Neural crest cell (in vitro differentiated cells): Measurements from ENCODE around the gene C3orf70. TPM values are rescaled to one million over a fixed set of nuclear protein-coding genes. Genes with fewer than 3 reads are reported as not detected.

Source experiments
- DNase-seq: peaks from one replicate; pipeline ENCODE4 v3.0.0; 2021; ENCODE audit warnings: low read depth, mixed read lengths, low spot score
- H3K27ac Mint-ChIP-seq: one replicate; pipeline ENCODE4 v1.8.0; 2021; ENCODE audit warnings: mild to moderate bottlenecking, mixed read lengths; ENCODE audit not compliant: unreplicated experiment
- H3K27me3 Mint-ChIP-seq: 2 replicates; pipeline ENCODE4 v1.8.0; 2021; ENCODE audit warnings: low read depth, mild to moderate bottlenecking, mixed read lengths
- H3K36me3 Mint-ChIP-seq: 2 replicates; pipeline ENCODE4 v1.8.0; 2021; ENCODE audit warnings: low read depth, mild to moderate bottlenecking, mixed read lengths
- H3K4me1 Mint-ChIP-seq: 2 replicates; pipeline ENCODE4 v1.8.0; 2021; ENCODE audit warnings: mixed read lengths
- H3K4me3 Mint-ChIP-seq: one replicate; pipeline ENCODE4 v1.8.0; 2021; ENCODE audit warnings: mild to moderate bottlenecking, mixed read lengths
- H3K9me3 Mint-ChIP-seq: 2 replicates; pipeline ENCODE4 v1.8.0; 2021; ENCODE audit warnings: mixed read lengths
- CTCF ChIP-seq: fragments of 200-600 bp; sonication (generic); conservative IDR thresholded peaks from 2 replicates; pipeline ENCODE4 v1.5.0; 2021; ENCODE audit warnings: antibody characterized with exemption, mild to moderate bottlenecking
- total RNA-seq: library from RNA; stranded (reverse); gene quantifications from 2 replicates; pipeline ENCODE4 v1.2.1, GENCODE V29; 2021

C3orf70 gene
- total RNA-seq, 1 donor from 2014 or later: 16.1 TPM

DNA sequence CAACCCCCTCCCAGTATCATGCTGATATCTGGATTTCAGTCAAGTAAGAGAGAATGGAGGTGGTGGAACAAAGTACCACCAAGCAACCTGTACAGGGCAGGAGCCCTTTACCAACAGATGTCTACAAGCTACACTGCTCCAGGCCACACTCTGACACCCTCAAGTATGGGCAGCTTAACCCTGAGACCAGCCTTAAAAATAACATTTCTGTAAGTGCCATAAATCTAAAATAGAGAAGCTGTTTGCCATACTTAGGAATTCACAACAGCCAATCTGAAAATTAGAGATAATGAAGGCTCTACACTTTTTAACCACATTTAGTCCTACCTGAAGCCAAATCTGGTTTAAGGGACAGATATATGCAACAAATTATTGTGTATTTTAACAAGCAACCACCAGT lies 59.7 kb downstream of the C3orf70 start:
- H3K4me1 Mint-ChIP-seq: peaks cover 16% of the 10 kb centered on the region
- H3K9me3 Mint-ChIP-seq: no peaks in the 10 kb centered on the region
- peaks cover 4% of the 10 kb centered on the region for H3K36me3 Mint-ChIP-seq
- no peak for DNase-seq
- no peak overlapping the region for H3K4me3 Mint-ChIP-seq
- no peak for TF ChIP-seq CTCF
- no peak overlapping the region for H3K27ac Mint-ChIP-seq
- H3K27me3 Mint-ChIP-seq: no peaks in the 10 kb centered on the region

- DNase-seq: no peak
- Mint-ChIP-seq H3K4me1 (peaks cover 16% of the 10 kb centered on the region), H3K9me3 (no peaks in the 10 kb centered on the region), H3K27me3 (no peaks in the 10 kb centered on the region), H3K4me3 (no peak overlapping the region), H3K27ac (no peak overlapping the region), H3K36me3 (peaks cover 4% of the 10 kb centered on the region)
- no peak for TF ChIP-seq CTCF
These were observed 62.0 kb downstream of the C3orf70 start for GRCh38 chr3:185090811-185091210.

DNA sequence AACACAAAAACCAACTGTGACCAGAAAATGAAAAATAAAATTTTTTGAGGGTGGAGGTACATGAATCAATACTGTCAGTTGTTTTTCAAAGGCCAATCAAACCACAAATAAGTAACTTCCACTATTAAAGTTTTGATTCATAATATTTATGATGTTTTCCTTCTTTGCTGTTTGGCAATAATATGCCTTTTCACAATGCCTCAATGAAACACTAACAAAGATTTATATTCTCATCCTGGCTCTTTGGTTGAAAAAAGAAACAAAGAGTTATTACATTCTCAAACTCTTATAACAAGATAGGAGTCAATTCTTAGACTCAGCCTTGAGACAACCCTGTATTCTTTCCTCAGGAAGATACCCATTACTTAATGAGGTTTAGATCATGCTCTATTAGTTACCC lies 63.1 kb downstream of the C3orf70 start:
- H3K4me3 Mint-ChIP-seq: no peak overlapping the region
- no peak overlapping the region for H3K27ac Mint-ChIP-seq
- H3K27me3 Mint-ChIP-seq: no peaks in the 10 kb centered on the region
- H3K36me3 Mint-ChIP-seq: no peaks in the 10 kb centered on the region
- peaks cover 10% of the 10 kb centered on the region for H3K4me1 Mint-ChIP-seq
- H3K9me3 Mint-ChIP-seq: no peaks in the 10 kb centered on the region
- no peak for DNase-seq
- TF ChIP-seq CTCF: no peak

DNA sequence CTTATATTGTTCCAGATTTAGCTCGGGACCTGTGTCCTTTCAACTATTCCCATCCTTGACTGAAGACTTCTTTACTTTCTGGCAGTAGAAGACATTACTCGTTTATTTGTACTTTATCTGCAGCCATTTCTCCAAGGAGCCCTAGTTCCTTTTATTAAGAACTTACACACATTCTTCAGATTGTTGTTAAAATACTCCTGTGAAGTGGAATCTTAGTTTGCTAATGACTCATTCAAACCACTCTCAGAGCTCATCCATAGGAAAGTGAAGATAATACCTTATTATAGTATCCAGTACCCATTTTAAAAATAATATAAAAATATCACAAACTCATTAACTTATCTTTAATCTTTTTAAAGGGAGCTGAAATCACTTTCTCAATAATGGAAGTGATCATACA lies 63.5 kb downstream of the C3orf70 start:
- H3K9me3 Mint-ChIP-seq: no peaks in the 10 kb centered on the region
- DNase-seq: no peak
- H3K27me3 Mint-ChIP-seq: no peaks in the 10 kb centered on the region
- no peaks in the 10 kb centered on the region for H3K36me3 Mint-ChIP-seq
- no peak overlapping the region for H3K4me3 Mint-ChIP-seq
- H3K4me1 Mint-ChIP-seq: peaks cover 6% of the 10 kb centered on the region
- TF ChIP-seq CTCF: no peak
- no peak overlapping the region for H3K27ac Mint-ChIP-seq

DNA sequence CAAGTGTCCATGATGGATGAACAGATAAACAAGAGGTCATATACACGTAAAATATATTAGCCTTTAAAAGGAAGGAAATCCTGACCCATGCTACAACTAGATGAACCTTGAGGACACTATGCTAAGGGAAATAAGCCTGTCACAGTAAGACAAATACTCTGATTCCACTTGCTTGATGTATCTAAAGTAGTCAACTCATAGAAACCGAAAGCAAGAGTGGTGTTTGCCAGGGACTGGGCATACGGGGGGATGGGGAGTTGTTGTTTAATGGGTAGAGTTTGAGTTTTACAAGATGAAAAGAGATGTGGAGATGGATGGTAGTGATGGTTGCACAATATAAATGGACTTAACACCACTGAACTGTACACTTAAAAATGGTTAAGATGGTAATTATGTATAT lies 65.4 kb downstream of the C3orf70 start:
- no peaks in the 10 kb centered on the region for H3K27me3 Mint-ChIP-seq
- H3K36me3 Mint-ChIP-seq: no peaks in the 10 kb centered on the region
- no peak for TF ChIP-seq CTCF
- no peak for DNase-seq
- H3K9me3 Mint-ChIP-seq: no peaks in the 10 kb centered on the region
- H3K4me1 Mint-ChIP-seq: no peaks in the 10 kb centered on the region
- no peak overlapping the region for H3K27ac Mint-ChIP-seq
- H3K4me3 Mint-ChIP-seq: no peak overlapping the region

DNA sequence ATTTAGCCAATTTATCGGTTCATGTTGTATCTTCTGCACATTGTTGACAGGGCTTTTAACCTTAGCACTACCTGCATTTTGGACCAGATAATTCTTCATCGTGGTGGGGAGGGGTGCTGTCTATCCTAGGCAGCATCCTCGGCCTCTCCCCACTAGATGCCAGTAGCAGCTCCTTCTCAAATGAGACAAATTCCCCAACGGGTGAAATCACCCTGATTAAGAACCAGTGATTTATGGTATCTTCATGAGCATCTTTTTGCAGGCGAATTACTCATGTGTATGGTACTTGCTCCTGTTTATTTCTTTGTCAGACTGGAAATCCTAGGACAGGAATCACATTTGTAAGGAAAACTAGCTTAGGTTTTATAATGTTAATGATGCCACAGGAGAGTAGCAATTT lies 68.0 kb downstream of the C3orf70 start:
- H3K9me3 Mint-ChIP-seq: no peaks in the 10 kb centered on the region
- TF ChIP-seq CTCF: no peak
- H3K4me1 Mint-ChIP-seq: no peaks in the 10 kb centered on the region
- DNase-seq: no peak
- H3K27ac Mint-ChIP-seq: no peak overlapping the region
- H3K4me3 Mint-ChIP-seq: no peak overlapping the region
- H3K36me3 Mint-ChIP-seq: peaks cover 3% of the 10 kb centered on the region
- H3K27me3 Mint-ChIP-seq: no peaks in the 10 kb centered on the region
